HG03060 (cell line): ENCODE data around the gene CCR5.
"Not testable (repeated sequence)": the region's sequence is repeated elsewhere in the genome, so short reads cannot be mapped to it uniquely, and the experiment has no call there.

ENCODE experiments used
- ATAC-seq: cut with Tn5 transposase; IDR thresholded peaks from one replicate; pipeline ENCODE4 v1.9.1; 2021; ENCODE audit warnings: low read depth, moderate number of reproducible peaks; ENCODE audit not compliant: unreplicated experiment

The CCR5 gene

GRCh38 chr3:46381625-46382024 is 10.9 kb downstream of the CCR5 start:
- no peak for ATAC-seq

GRCh38 chr3:46383211-46383950 is 12.6 kb downstream of the CCR5 start:
- no peak for ATAC-seq

GRCh38 chr3:46383951-46384330 is 13.2 kb downstream of the CCR5 start:
- ATAC-seq, result no peak

- no peak for ATAC-seq
These were observed 15.5 kb downstream of the CCR5 start for GRCh38 chr3:46386205-46386604.

DNA sequence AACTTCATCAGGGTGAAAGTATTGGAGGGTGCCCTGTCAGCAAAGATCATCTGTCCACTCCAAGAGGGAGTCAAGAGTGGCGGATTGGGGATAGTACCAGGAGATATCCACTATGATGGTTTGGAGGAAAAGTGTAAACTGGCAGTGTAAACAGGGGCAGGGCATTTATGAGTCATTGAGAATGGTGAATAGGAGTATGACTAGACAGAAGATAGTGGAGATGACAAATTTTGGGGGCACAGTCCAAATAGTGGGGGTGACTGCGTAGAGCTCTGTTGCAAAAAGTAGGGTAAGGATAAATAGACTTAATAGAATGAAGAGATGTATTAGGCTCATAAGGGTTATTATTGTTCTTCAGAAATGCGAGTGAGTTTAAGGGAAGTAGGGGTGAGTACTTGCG is 18.1 kb downstream of the CCR5 start:
- ATAC-seq, result not testable (repeated sequence)

- no peak for ATAC-seq
These were observed 18.6 kb downstream of the CCR5 start for GRCh38 chr3:46389306-46389705.

- ATAC-seq, result not testable (repeated sequence)
These were observed 20.8 kb downstream of the CCR5 start for GRCh38 chr3:46391526-46391925.

DNA sequence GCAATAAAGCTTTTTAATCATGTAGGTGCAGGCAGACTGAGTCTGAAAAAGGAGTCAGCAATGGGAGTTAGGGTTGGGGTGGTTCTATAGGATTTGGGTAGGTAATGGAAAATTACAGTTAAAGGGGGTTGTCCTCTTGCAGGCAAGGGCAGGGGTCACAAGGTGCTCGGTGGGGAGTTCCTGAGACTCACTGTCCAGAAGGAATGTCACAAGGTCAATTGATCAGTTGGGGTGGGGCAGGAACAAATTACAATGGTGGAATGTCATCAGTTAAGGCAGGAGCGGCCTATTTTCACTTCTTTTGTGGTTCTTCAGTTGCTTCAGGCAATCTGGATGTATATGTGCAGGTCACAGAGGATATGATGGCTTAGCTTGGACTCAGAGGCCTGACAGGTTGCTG is 22.3 kb downstream of the CCR5 start:
- ATAC-seq, result no peak

GRCh38 chr3:46393554-46394434 is 23.0 kb downstream of the CCR5 start:
- no peak for ATAC-seq

DNA sequence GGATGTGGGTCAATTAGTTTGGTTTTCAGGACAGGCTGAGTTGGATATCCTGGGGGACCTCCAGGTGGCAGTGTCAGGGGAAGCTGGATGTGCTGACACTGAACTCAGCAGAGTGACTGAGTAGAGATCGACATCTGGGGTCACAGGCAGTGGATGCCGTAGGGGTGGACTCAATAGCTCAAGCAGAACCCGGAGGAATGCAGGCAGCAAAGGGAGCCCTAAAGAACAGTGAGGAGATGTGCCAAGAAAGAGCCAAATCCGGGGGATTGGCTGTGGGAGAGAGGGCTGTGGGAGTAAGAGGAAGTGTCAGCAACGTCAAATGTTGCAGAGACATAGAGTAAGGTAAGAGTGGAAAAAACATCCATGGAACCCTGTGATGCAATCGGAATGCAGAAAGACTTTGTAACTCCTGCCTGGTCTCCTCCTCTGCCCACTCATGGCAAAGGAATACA is 24.5 kb downstream of the CCR5 start:
- ATAC-seq, result no peak

- ATAC-seq, result no peak
These were observed 25.2 kb downstream of the CCR5 start for GRCh38 chr3:46395766-46396530.

DNA sequence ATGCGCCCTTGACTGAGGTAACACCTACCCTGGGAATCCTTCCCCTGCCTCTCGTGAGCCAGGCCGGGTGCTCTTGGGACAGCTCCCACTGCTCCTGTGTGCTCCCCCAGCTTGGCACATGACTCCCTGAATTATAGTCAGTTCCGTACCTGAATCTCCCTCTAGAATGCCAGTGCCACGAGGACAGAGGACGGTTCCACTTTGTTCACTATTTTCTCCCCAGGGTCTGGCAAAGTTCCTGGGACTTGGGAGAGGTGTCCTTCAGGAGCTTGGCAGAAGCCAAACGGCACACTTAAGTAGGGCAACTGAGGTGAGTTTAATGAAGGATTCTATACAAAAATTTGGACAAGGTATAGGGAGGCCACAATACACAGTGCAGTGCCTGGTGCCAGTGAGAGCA is 26.4 kb downstream of the CCR5 start:
- no peak for ATAC-seq

DNA sequence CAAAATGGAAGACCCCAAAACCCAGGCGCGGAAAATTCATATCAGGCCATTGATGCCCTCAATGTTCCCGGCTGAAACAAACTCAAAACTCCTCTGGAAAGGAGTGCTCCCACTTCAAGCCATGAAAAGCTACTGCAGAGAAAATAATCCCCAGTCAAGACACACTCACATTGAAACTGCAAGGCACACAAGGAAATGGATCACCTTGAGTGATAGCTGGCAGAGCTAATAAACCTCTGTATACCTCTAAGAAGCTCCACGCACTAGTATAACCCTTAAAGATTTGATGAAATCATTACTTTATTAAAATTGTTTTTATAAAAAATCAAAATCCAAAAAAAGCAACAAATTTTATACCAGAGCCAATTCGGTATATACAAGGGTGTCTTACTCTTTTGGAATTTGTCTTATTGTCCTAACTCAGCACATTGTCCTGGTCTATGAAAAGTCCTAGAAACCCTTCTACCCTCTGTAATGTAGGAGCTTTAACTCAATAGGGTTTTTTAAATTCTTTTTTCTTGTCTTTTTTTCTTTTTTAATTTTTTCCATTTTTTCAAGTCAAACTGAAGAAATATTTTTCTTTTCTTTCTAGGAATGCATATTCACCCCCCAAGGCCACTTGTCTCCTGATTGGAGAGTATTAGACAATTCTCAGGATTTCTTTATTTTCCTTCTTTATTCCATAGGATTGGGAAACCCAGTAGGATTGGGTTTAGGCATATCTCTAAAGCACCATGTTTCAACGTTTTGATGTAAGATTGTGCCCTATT is 27.6 kb downstream of the CCR5 start:
- no peak for ATAC-seq

DNA sequence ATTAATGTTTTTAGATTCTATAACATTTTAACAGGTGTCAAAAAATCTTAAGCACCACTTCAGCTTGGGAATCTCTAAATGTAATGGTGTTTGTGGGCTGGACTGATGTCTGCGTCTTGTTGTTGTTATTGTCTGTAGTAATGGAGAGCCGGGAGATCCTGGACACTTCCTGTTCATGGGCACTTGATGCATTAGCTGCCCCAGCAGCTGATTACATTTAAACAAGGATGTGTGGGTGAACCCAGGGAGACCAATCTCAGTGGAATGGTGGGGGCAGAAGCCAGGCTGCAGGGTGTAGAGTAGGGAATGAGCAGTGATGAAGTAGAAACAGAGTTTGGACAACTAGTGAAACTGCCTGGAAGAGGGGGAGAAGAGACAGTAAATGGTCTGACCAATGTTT is 28.4 kb downstream of the CCR5 start:
- no peak for ATAC-seq

GRCh38 chr3:46399557-46399956 is 28.8 kb downstream of the CCR5 start:
- ATAC-seq, result no peak

DNA sequence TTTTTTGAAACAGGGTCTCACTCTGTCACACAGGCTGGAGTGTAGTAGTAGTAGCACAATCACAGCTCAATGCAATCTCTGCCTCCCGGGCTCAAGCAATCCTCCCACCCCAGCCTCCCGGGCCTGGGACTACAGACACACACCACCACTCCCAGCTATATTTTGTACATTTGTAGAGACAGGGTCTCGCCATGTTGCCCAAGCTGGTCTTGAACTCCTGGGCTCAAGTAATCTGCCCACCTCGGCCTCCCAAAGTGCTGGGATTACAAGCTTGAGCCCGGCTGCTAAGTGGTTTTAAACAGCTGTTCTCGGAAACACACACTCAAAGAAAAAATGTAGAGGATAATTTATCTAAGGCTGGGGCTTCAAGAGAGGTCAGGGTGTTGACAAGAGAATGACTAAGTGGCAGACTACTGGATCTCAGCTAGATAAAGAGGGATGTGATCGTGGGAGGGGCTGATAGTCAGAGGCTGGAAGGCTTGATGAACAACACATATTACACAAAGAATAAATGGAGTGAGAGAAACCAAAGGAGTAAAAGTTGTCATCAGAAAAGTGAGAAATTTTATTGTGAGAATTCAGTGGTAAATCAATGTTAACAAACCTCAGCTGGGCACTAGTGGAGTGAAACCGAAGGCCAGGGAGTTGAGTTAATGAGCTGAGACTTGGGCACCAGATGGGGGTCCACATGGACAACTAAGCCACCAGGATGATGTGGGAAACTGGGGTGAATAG is 29.4 kb downstream of the CCR5 start:
- ATAC-seq, result no peak

- no peak for ATAC-seq
These were observed 30.1 kb downstream of the CCR5 start for GRCh38 chr3:46400846-46401245.

GRCh38 chr3:46401579-46401978 is 30.8 kb downstream of the CCR5 start:
- no peak for ATAC-seq

GRCh38 chr3:46402902-46403301 is 32.2 kb downstream of the CCR5 start:
- ATAC-seq, result not testable (repeated sequence)
